NCI-H2081 (cell line): ENCODE results near the gene DISC1.
"Not testable (repeated sequence)": the region's sequence is repeated elsewhere in the genome, so short reads cannot be mapped to it uniquely, and the experiment has no call there.

Source experiments
- DNase-seq, 2 experiments: peaks; one replicate each; lab custom pipeline; 2025; lab: John Stamatoyannopoulos, UW

The DISC1 gene

GRCh38 chr1:231626535-231626950 is at the start of gene DISC1:
Gene DISC1 (plus strand): TSS chr1:231626790. CDS start chr1:231626868, 78 bp downstream.
- peak; percentile 73 to 85 for DNase-seq

GRCh38 chr1:231576804-231577718 is 49.5 kb upstream of the DISC1 start:
- no peak for DNase-seq

GRCh38 chr1:231580874-231581273 is 45.7 kb upstream of the DISC1 start:
- no peak for DNase-seq

- no peak for DNase-seq
Measured at GRCh38 chr1:231581859-231582258, 44.7 kb upstream of the DISC1 start.

- DNase-seq = no peak
Measured at GRCh38 chr1:231583376-231583775, 43.2 kb upstream of the DISC1 start.

- DNase-seq = peak; percentile 17 to 62
Measured at GRCh38 chr1:231584117-231584516, 42.5 kb upstream of the DISC1 start.

GRCh38 chr1:231584921-231585320 is 41.7 kb upstream of the DISC1 start:
- DNase-seq = no peak

- DNase-seq = peak; percentile 17 to 24
Measured at GRCh38 chr1:231590453-231591198, 36.0 kb upstream of the DISC1 start.

GRCh38 chr1:231591466-231591865 is 35.1 kb upstream of the DISC1 start:
- no peak for DNase-seq

GRCh38 chr1:231592809-231593208 is 33.8 kb upstream of the DISC1 start:
- DNase-seq = no peak

- not testable (repeated sequence) for DNase-seq
Measured at GRCh38 chr1:231593264-231593663, 33.3 kb upstream of the DISC1 start.

GRCh38 chr1:231594123-231594522 is 32.5 kb upstream of the DISC1 start:
- no peak for DNase-seq

- no peak for DNase-seq
Measured at GRCh38 chr1:231594749-231595148, 31.8 kb upstream of the DISC1 start.

- DNase-seq = peak in 1 of 2 experiments; percentile 21
Measured at GRCh38 chr1:231596337-231596791, 30.2 kb upstream of the DISC1 start.

GRCh38 chr1:231597971-231598370 is 28.6 kb upstream of the DISC1 start:
- DNase-seq = no peak

- DNase-seq = no peak
Measured at GRCh38 chr1:231600458-231600976, 26.1 kb upstream of the DISC1 start.

GRCh38 chr1:231601824-231602672 is 24.5 kb upstream of the DISC1 start:
- no peak for DNase-seq

GRCh38 chr1:231602673-231602984 is 24.0 kb upstream of the DISC1 start:
- DNase-seq = no peak

GRCh38 chr1:231603598-231604275 is 22.9 kb upstream of the DISC1 start:
- DNase-seq = peak; percentile 74 to 76

GRCh38 chr1:231604276-231604621 is 22.3 kb upstream of the DISC1 start:
- DNase-seq = no peak
